H9 (cell line): ENCODE measurements around the gene MB21D2. TPM values are rescaled to one million over a fixed set of nuclear protein-coding genes. Genes with fewer than 3 reads are reported as not detected.

Source experiments
- DNase-seq: peaks from one replicate; pipeline ENCODE4 v3.0.0-alpha.2; 2017
- H2AFZ ChIP-seq: one replicate; pipeline ENCODE4 v1.6.1; 2013; ENCODE audit warnings: mild to moderate bottlenecking, low read length, control low read depth, moderate library complexity
- H2AK5ac ChIP-seq: 2 replicates; pipeline ENCODE4 v1.6.1; 2013; ENCODE audit warnings: low read length, control low read depth, mixed read lengths; ENCODE audit not compliant: insufficient read length
- H2BK120ac ChIP-seq: one replicate; pipeline ENCODE4 v1.6.1; 2013; ENCODE audit warnings: low read depth, mild to moderate bottlenecking, low read length, control low read depth, inconsistent platforms; ENCODE audit not compliant: poor library complexity, severe bottlenecking
- H2BK12ac ChIP-seq: 2 replicates; pipeline ENCODE4 v1.6.1; 2013; ENCODE audit warnings: low read length, control low read depth, mixed read lengths, low read depth; ENCODE audit not compliant: insufficient read length
- H2BK15ac ChIP-seq: 2 replicates; pipeline ENCODE4 v1.6.1; 2013; ENCODE audit warnings: low read depth, low read length, control low read depth
- H2BK20ac ChIP-seq: one replicate; pipeline ENCODE4 v1.6.1; 2013; ENCODE audit warnings: low read depth, mild to moderate bottlenecking, low read length, control low read depth, inconsistent platforms; ENCODE audit not compliant: poor library complexity, severe bottlenecking
- H2BK5ac ChIP-seq: 2 replicates; pipeline ENCODE4 v1.6.1; 2013; ENCODE audit warnings: low read length, control low read depth, mixed read lengths; ENCODE audit not compliant: insufficient read length
- H3K14ac ChIP-seq: 2 replicates; pipeline ENCODE4 v1.6.1; 2013; ENCODE audit warnings: low read length, control low read depth; ENCODE audit not compliant: insufficient read depth
- H3K18ac ChIP-seq: 2 replicates; pipeline ENCODE4 v1.6.1; 2013; ENCODE audit warnings: low read depth, mild to moderate bottlenecking, mixed read lengths, low read length, control low read depth; ENCODE audit not compliant: insufficient read length
- H3K23ac ChIP-seq: 2 replicates; pipeline ENCODE4 v1.6.1; 2013; ENCODE audit warnings: low read length, control low read depth, mixed read lengths, low read depth; ENCODE audit not compliant: insufficient read length
- H3K23me2 ChIP-seq: 2 replicates; pipeline ENCODE4 v1.6.1; 2013; ENCODE audit warnings: low read depth, mild to moderate bottlenecking, mixed read lengths, low read length, control low read depth; ENCODE audit not compliant: insufficient read length, poor library complexity, severe bottlenecking
- H3K27ac ChIP-seq: 2 replicates; pipeline ENCODE4 v1.5.1; 2013; ENCODE audit warnings: low read length, control low read depth, mixed read lengths, low read depth; ENCODE audit not compliant: insufficient read length
- H3K27me3 ChIP-seq: 2 replicates; pipeline ENCODE4 v1.6.1; 2013; ENCODE audit warnings: low read length, control low read depth, inconsistent platforms; ENCODE audit not compliant: insufficient read depth
- H3K4ac ChIP-seq: 2 replicates; pipeline ENCODE4 v1.6.1; 2013; ENCODE audit warnings: low read depth, mild to moderate bottlenecking, control low read depth, inconsistent platforms, low read length, moderate library complexity
- H3K4me1 ChIP-seq: 2 replicates; pipeline ENCODE4 v1.6.1; 2013; ENCODE audit warnings: low read length, control low read depth, inconsistent platforms; ENCODE audit not compliant: insufficient read depth
- H3K4me2 ChIP-seq: 2 replicates; pipeline ENCODE4 v1.6.1; 2013; ENCODE audit warnings: low read length, control low read depth, mixed read lengths; ENCODE audit not compliant: insufficient read length, insufficient read depth
- H3K56ac ChIP-seq: 2 replicates; pipeline ENCODE4 v1.6.1; 2013; ENCODE audit warnings: low read depth, mild to moderate bottlenecking, mixed read lengths, low read length, control low read depth; ENCODE audit not compliant: insufficient read length
- H3K79me1 ChIP-seq: 2 replicates; pipeline ENCODE4 v1.6.1; 2013; ENCODE audit warnings: low read depth, mild to moderate bottlenecking, moderate library complexity, low read length, control low read depth, inconsistent platforms; ENCODE audit not compliant: insufficient read depth, poor library complexity, severe bottlenecking
- H3K79me2 ChIP-seq: 2 replicates; pipeline ENCODE4 v1.6.1; 2013; ENCODE audit warnings: low read length, control low read depth, inconsistent platforms; ENCODE audit not compliant: insufficient read depth
- H3K9ac ChIP-seq: 2 replicates; pipeline ENCODE4 v1.6.1; 2013; ENCODE audit warnings: low read length, control low read depth, mixed read lengths; ENCODE audit not compliant: insufficient read length; ENCODE audit errors: extremely low read depth
- H3K9me3 ChIP-seq: one replicate; pipeline ENCODE4 v1.6.1; 2013; ENCODE audit warnings: low read depth, low read length, inconsistent platforms; ENCODE audit not compliant: control insufficient read depth
- H3T11ph ChIP-seq: one replicate; pipeline ENCODE4 v1.6.1; 2013; ENCODE audit warnings: mild to moderate bottlenecking, low read length, control low read depth, inconsistent platforms
- H4K20me1 ChIP-seq: one replicate; pipeline ENCODE4 v1.6.1; 2013; ENCODE audit not compliant: control insufficient read depth, insufficient read length, insufficient read depth
- H4K5ac ChIP-seq: 2 replicates; pipeline ENCODE4 v1.6.1; 2013; ENCODE audit warnings: low read depth, mild to moderate bottlenecking, mixed read lengths, low read length, control low read depth; ENCODE audit not compliant: insufficient read length
- H4K8ac ChIP-seq: replicated peaks from 2 replicates; pipeline ENCODE4 v1.6.1; 2013; ENCODE audit warnings: low read length, control low read depth, mixed read lengths, low read depth; ENCODE audit not compliant: insufficient read length
- H4K91ac ChIP-seq: 2 replicates; pipeline ENCODE4 v1.6.1; 2013; ENCODE audit warnings: low read depth, mild to moderate bottlenecking, moderate library complexity, mixed read lengths, low read length, control low read depth; ENCODE audit not compliant: insufficient read length
- H3K27ac Mint-ChIP-seq, 3 experiments: 2 replicates in 2 of 3; 3 replicates in 1 of 3; pipeline ENCODE4 v1.8.0; 2020 to 2021; ENCODE audit warnings: mixed read lengths in 3 of 3, mild to moderate bottlenecking in 1 of 3, moderate library complexity in 1 of 3
- H3K27me3 Mint-ChIP-seq: 2 replicates; pipeline ENCODE4 v1.8.0; 2021; ENCODE audit warnings: low read depth, mild to moderate bottlenecking, moderate library complexity, mixed read lengths
- H3K36me3 Mint-ChIP-seq, 3 experiments: 2 replicates in 2 of 3; 3 replicates in 1 of 3; pipeline ENCODE4 v1.8.0; 2020 to 2021; ENCODE audit warnings: low read depth in 3 of 3, mixed read lengths in 3 of 3; ENCODE audit not compliant: insufficient read depth in 1 of 3
- H3K4me1 Mint-ChIP-seq, 2 experiments: 2 replicates each; pipeline ENCODE4 v1.8.0; 2020; ENCODE audit warnings: mixed read lengths in 2 of 2
- H3K4me3 Mint-ChIP-seq, 2 experiments: 2 replicates in 1 of 2; 3 replicates in 1 of 2; pipeline ENCODE4 v1.8.0; 2020 to 2021; ENCODE audit warnings: mild to moderate bottlenecking in 2 of 2, mixed read lengths in 2 of 2, moderate library complexity in 1 of 2
- H3K9me3 Mint-ChIP-seq, 2 experiments: 2 replicates in 1 of 2; 3 replicates in 1 of 2; pipeline ENCODE4 v1.8.0; 2020; ENCODE audit warnings: mild to moderate bottlenecking in 2 of 2, mixed read lengths in 2 of 2, moderate library complexity in 1 of 2
- WGBS: extraction: QIAGEN DNeasy Blood & Tissue Kit; methylation state at CpG from one replicate; pipeline ENCODE4 v1.1.7; 2013; ENCODE audit warnings: missing lambda C conversion rate, low lambda C conversion rate, mixed read lengths; ENCODE audit not compliant: insufficient read length; ENCODE audit errors: extremely low coverage; 5-methylcytosine and 5-hydroxymethylcytosine counted together
- total RNA-seq: library from RNA; stranded (reverse); gene quantifications from 2 replicates; pipeline ENCODE4 v1.2.1, GENCODE V29; 2021
- TF ChIP-seq, protein P1 (sequence below): fragments of 200-600 bp; sonication (generic); conservative IDR thresholded peaks from 3 replicates; pipeline ENCODE4 v1.8.0; 2021; ENCODE audit warnings: antibody characterized with exemption, mild to moderate bottlenecking

Gene MB21D2
- total RNA-seq, 1 experiment from 2014 or later: 19.1 TPM

DNA sequence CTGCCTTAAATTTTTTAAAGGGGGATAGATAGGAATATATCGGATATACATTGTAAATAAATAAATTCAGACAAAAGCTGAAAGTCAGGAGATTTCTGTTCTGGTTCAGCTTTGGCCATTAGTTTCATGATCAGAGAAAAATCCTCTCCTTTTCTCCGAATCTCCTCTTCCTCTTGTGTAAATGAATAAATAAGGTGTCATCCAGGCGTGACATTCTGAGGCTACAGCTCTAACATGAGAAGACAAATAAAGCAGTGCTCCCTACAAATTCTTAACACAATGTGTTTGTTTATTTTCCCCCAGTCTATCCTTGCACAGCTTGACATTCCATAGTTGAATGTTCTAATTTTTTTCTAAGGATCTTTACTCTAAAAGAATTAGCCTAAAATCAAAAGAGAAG lies 9.4 kb upstream of the MB21D2 start:
- Histone ChIP-seq H4K20me1 (no peaks in the 10 kb centered on the region), H3T11ph (no peak overlapping the region), H4K8ac (no peak overlapping the region), H3K9ac (no peak overlapping the region), H3K27ac (no peak overlapping the region), H2AFZ (no peak overlapping the region), H2BK120ac (no peak overlapping the region), H4K5ac (no peak overlapping the region), H3K9me3 (no peaks in the 10 kb centered on the region), H3K56ac (no peak overlapping the region), H4K91ac (no peak overlapping the region), H3K79me1 (no peaks in the 10 kb centered on the region), H2BK15ac (no peak overlapping the region), H3K23ac (no peak overlapping the region), H3K27me3 (no peaks in the 10 kb centered on the region; the same call in 1 of the 2 replicates), H2AK5ac (no peak overlapping the region), H2BK20ac (no peak overlapping the region), H2BK12ac (no peak overlapping the region), H3K14ac (no peak overlapping the region), H3K18ac (no peak overlapping the region), H3K4ac (no peak overlapping the region), H3K4me2 (no peak overlapping the region), H3K23me2 (no peaks in the 10 kb centered on the region), H3K79me2 (no peaks in the 10 kb centered on the region), H3K4me1 (0 out of 2 replicates have a peak, but pooled peaks cover 2% of the 10 kb centered on the region), H2BK5ac (no peak overlapping the region)
- no CpG with 5 or more reads among the region's 3 CpGs for WGBS
- Mint-ChIP-seq H3K4me3 (no peak overlapping the region), H3K27ac (no peak overlapping the region), H3K4me1 (peaks cover 22 to 23% of the 10 kb centered on the region in 2 experiments), H3K36me3 (no peaks in the 10 kb centered on the region; a peak in 1 of 7 replicates), H3K9me3 (no peaks in the 10 kb centered on the region), H3K27me3 (no peaks in the 10 kb centered on the region)
- no peak for DNase-seq
- TF ChIP-seq, protein P1, sequence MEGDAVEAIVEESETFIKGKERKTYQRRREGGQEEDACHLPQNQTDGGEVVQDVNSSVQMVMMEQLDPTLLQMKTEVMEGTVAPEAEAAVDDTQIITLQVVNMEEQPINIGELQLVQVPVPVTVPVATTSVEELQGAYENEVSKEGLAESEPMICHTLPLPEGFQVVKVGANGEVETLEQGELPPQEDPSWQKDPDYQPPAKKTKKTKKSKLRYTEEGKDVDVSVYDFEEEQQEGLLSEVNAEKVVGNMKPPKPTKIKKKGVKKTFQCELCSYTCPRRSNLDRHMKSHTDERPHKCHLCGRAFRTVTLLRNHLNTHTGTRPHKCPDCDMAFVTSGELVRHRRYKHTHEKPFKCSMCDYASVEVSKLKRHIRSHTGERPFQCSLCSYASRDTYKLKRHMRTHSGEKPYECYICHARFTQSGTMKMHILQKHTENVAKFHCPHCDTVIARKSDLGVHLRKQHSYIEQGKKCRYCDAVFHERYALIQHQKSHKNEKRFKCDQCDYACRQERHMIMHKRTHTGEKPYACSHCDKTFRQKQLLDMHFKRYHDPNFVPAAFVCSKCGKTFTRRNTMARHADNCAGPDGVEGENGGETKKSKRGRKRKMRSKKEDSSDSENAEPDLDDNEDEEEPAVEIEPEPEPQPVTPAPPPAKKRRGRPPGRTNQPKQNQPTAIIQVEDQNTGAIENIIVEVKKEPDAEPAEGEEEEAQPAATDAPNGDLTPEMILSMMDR: no peak
